ENCODE results near the gene NRIP1. TPM values are rescaled to one million over a fixed set of nuclear protein-coding genes. Genes with fewer than 3 reads are reported as not detected.

The NRIP1 gene
- total RNA-seq, 4 donors from 2014 or later = 37.2 to 86.3 (median 60.7) TPM

DNA sequence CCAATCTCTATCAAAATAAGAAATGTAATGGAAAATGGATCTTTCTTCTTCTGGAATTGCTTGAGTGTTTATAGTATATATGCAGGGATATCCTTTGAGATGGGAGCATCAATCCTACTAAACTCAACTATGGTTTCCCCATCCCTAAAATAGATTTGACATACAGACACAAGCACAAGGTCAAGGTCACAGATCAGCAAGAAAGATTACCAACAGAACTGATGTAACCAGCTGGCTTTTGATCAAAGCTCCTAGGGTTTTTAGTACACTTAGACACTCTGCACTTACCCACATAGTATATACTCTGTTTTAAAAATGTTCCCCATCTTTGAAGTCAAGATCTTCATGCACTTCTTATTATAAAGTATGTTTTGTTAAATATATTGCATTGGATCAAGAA is 85.5 kb downstream of the NRIP1 start:
- TF ChIP-seq, protein P1, sequence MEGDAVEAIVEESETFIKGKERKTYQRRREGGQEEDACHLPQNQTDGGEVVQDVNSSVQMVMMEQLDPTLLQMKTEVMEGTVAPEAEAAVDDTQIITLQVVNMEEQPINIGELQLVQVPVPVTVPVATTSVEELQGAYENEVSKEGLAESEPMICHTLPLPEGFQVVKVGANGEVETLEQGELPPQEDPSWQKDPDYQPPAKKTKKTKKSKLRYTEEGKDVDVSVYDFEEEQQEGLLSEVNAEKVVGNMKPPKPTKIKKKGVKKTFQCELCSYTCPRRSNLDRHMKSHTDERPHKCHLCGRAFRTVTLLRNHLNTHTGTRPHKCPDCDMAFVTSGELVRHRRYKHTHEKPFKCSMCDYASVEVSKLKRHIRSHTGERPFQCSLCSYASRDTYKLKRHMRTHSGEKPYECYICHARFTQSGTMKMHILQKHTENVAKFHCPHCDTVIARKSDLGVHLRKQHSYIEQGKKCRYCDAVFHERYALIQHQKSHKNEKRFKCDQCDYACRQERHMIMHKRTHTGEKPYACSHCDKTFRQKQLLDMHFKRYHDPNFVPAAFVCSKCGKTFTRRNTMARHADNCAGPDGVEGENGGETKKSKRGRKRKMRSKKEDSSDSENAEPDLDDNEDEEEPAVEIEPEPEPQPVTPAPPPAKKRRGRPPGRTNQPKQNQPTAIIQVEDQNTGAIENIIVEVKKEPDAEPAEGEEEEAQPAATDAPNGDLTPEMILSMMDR (IDR thresholded peaks at IDR 0.05) = no peak
- ATAC-seq (ENCODE audit: low FRiP score) = no peak

DNA sequence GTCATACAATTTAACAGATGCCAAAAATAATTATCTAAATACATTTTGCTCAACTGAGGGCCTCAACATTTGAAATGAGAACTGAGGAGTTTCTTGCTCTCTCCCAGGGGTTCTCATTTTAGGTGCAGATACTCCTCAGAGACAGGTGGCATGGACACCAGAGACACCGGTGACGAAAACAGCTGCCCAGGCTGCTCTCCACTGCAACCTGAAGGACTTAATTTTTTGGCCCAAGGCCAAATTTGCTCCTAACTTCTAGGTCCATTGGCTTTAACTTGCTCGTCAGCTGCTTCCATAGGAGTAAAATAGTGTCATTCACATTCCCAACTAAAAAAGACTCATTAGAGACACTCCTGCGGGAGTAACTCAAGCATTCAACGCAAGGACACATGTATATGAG is 87.0 kb downstream of the NRIP1 start:
- ATAC-seq (ENCODE audit: low FRiP score) = no peak
- no peak for DNase-seq (ENCODE audit: low spot score)
- TF ChIP-seq, protein P1 (IDR thresholded peaks at IDR 0.05) = no peak

More for the DNA sequence above, 85.5 kb downstream of the NRIP1 start:
- no peak for DNase-seq (ENCODE audit: low spot score)

DNA sequence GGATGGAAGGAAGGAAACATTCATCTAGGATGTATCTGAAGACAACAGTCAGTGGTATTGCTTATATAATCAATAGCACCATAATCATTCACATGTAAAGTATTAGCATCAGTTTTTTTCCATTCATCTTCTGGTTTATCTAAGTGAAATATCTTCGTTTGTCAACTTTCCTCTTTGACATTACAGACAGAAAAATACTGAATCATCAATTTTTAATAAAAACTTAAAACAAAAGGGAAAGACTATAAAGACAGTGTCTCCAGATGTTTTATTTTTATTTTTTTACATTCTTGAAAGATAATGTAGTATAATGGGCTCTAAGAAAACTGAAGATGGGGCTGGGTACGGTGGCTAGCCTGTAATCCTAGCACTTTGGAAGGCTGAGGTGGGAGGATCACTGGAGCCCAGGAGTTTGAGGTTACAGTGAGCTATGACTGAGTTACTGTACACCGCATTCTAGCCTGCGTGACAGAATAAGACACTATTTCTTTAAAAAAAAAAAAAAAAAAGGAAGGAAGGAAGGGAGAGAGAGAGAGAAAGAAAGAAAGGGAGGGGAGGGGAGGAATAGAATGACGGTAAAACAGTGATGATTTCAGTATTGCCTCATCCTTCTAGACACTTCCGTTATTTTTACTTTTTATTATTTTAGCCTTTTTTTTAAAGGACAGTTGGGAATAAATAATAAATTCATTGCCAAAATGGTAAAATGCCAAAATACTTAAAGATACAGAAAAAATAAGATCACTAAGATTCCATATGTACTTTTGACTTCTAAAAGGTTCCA is 89.5 kb downstream of the NRIP1 start:
- DNase-seq (ENCODE audit: low spot score) (no peak), ATAC-seq (ENCODE audit: low FRiP score) (no peak)
- TF ChIP-seq, protein P1 (IDR thresholded peaks at IDR 0.05) = no peak

DNA sequence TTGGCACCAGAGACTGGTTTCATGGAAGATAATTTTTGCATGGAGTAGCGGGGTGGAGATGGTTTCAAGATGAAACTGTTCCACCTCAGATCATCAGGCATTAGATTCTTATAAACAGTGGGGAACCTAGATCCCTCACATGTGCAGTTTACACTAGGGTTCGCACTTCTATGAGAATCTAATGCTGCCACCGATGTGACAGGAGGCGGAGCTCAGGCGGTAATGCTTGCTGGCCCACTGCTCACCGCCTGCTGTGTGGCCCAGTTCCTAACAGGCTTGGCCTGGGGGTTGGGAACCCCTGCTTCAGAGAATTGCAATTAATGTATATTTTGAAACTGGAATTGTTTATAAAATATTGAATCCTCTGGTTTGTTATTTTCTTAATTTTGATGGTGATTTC is 92.1 kb downstream of the NRIP1 start:
- TF ChIP-seq, protein P1 (IDR thresholded peaks at IDR 0.05) = no peak
- ATAC-seq (ENCODE audit: low FRiP score) (no peak), DNase-seq (ENCODE audit: low spot score) (no peak)

DNA sequence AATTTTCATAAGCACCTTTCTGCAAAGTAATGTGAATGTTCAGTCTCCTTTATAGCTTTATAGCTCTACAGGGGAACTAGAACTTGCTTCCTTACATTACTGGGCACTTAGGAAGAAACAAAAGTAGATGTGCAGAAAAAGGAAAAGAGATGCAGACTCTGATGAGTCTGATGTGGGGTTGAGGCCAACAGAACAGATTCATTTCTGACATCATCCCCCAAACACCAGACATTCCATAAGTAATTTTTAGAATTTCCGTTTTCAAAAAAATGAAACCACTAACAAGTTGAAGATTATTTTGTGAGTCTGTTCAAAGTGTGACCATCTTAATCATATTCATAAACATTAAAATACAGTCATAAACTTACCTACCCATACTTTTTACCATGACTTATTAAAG is 96.0 kb downstream of the NRIP1 start:
- TF ChIP-seq, protein P1 (IDR thresholded peaks at IDR 0.05) = no peak
- ATAC-seq (ENCODE audit: low FRiP score) = no peak

DNA sequence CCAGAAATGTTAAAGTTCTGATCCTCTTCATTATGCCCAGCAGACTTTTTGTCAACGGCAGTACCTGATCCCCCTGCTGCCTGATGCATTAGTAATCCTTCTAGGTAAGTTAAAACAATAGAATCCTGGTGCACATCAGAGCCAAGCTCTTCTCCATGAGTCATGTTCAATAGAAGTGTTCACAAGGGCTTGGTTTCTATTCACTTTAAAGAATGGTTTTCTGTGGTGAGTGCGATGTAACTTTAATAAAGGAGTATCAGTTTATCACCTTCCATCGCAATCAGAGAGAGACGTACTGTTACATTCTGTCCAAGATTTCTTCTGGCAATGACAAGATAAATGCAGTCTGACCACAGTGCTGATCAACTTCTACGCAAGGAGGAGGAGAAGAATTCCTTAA is 96.8 kb downstream of the NRIP1 start:
- TF ChIP-seq, protein P1 (IDR thresholded peaks at IDR 0.05) = no peak
- ATAC-seq (ENCODE audit: low FRiP score) (no peak), DNase-seq (ENCODE audit: low spot score) (no peak)

More for the DNA sequence above, 96.0 kb downstream of the NRIP1 start:
- DNase-seq (ENCODE audit: low spot score) = no peak

DNA sequence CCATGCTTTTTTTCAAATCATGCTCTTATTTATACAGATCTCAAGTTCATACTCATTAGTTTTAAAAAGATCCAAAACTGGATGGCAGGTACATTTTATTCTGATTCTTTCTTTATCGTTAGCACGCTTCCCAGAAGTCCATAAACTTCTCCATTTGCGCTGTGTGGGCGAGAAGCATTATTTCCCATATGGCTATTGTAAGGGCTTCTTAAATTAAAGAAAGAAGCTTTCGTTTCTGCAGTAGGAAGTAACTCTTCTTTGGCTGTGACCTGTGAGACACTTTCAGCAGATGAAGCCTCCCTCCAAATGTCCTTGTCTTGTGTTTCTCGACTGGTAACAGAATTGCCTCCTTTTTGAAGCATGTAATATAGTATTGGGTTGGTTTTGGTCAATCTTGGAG is 100.2 kb downstream of the NRIP1 start:
- no peak for DNase-seq (ENCODE audit: low spot score)
- ATAC-seq (ENCODE audit: low FRiP score) = no peak
- TF ChIP-seq, protein P1 (IDR thresholded peaks at IDR 0.05) = no peak
